ENCODE measurements around the gene C1orf52.

C1orf52 gene

DNA sequence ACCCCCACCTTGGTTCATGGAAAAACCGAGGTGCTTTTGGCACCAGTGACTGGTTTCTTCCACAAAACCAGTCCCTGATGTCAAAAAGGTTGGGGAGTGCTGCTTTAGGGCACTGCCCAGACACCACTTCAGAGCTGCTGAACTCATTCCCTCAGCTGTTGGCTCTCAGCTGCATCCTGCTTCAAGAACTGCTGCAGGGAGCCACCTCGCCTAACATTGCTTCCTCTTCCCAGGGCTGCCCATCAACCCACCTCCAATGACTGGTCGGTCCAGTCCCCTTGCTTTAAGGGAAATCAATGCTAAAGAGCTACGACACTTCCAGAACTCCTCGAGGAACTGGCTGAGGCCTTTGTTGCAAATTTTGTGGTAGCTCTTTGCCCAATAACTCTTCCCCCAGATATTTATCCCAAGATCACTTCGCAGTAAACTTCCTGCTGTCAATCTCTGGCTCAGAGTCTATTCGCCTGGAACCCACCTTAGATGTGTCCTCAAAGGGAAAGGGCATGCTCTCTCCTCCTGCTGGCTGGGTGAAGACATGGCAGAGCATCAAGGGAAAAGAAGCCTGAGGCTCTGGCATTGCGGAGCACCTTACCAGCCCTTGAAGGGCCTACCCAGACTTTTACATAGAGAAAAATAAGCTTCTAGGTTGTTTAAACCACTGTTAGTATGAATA is 29.0 kb downstream of the C1orf52 start:
- WGBS (ENCODE audit: extremely low coverage, insufficient coverage, insufficient read length) = no CpG with 5 or more reads among the region's 8 CpGs
- Histone ChIP-seq H3K4me2 (ENCODE audit: low read length) (no peak overlapping the region), H2BK12ac (ENCODE audit: low read length) (peak overlapping the region; percentile 12), H3K79me2 (ENCODE audit: control insufficient read depth, insufficient read depth, low read length, poor library complexity) (no peaks in the 10 kb centered on the region), H3K18ac (ENCODE audit: low read length) (no peak overlapping the region), H2BK120ac (ENCODE audit: insufficient read depth, low read length, poor library complexity) (no peak overlapping the region), H4K8ac (ENCODE audit: low read depth, low read length) (peak overlapping the region; percentile 14), H3K79me1 (ENCODE audit: low read length) (peaks cover 6% of the 10 kb centered on the region), H3K27me3 (ENCODE audit: insufficient read depth, low read length) (no peaks in the 10 kb centered on the region), H2AK5ac (ENCODE audit: low read length) (no peak overlapping the region), H3K9ac (ENCODE audit: low read length) (no peak overlapping the region), H2AFZ (ENCODE audit: insufficient read depth, low read length, poor library complexity) (no peak overlapping the region), H3K4me1 (ENCODE audit: control insufficient read depth in 1 of 2, insufficient read depth in 2 of 2, low read length in 2 of 2) (peaks cover 0 to 7% of the 10 kb centered on the region in 2 experiments), H3K9me3 (ENCODE audit: insufficient read depth, low read depth, low read length) (no peaks in the 10 kb centered on the region), H3K14ac (ENCODE audit: low read length) (no peak overlapping the region), H3K23ac (ENCODE audit: low read length) (no peak overlapping the region), H3K4me3 (ENCODE audit: low read depth, low read length) (no peak overlapping the region), H4K12ac (ENCODE audit: low read depth, low read length) (no peak overlapping the region), H3K36me3 (ENCODE audit: control insufficient read depth in 1 of 2, insufficient read depth in 2 of 2, low read length in 2 of 2) (no peaks in the 10 kb centered on the region), H2BK5ac (ENCODE audit: low read depth, low read length, poor library complexity) (peak overlapping the region; percentile 4), H3K4ac (ENCODE audit: low read depth, low read length) (no peak overlapping the region), H3K27ac (ENCODE audit: low read depth, low read length) (no peak overlapping the region), H4K91ac (ENCODE audit: low read depth, low read length) (peak overlapping the region; percentile 4)
- peak in 1 of 2 donors; percentile 41 for DNase-seq

DNA sequence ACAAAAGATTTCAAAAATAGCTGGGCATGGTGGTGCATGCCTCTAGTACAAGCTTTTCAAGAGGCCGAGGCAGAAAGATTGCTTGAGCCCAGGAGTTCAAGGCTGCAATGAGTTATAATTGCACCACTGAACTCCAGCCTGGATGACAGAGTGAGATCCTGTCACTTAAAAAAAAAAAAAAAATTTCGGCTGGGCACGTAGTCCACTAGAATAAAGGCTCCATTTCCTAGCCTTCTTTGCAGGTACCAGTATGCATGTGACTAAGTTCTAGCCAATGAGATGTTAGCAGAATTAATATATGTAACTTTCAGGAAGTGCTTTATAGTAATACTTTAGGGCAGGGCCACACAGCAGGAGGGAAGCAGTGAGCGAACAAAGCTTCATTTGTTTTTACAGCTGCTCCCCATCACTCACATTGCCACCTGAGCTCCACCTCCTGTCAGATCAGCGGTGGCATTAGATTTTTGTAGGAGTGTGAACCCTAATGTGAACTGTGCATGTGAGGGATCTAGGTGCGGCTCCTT is 29.8 kb downstream of the C1orf52 start:
- H3K18ac ChIP-seq (ENCODE audit: low read length) = no peak overlapping the region
- H3K4me3 ChIP-seq (ENCODE audit: low read depth, low read length) = no peak overlapping the region
- no CpG with 5 or more reads among the region's 6 CpGs for WGBS (ENCODE audit: extremely low coverage, insufficient coverage, insufficient read length)
- H2BK12ac ChIP-seq (ENCODE audit: low read length) = no peak overlapping the region
- H3K36me3 ChIP-seq (ENCODE audit: control insufficient read depth in 1 of 2, insufficient read depth in 2 of 2, low read length in 2 of 2) = no peaks in the 10 kb centered on the region
- H3K4me2 ChIP-seq (ENCODE audit: low read length) = no peak overlapping the region
- no peak overlapping the region for H2AFZ ChIP-seq (ENCODE audit: insufficient read depth, low read length, poor library complexity)
- peaks cover 7% of the 10 kb centered on the region for H3K79me1 ChIP-seq (ENCODE audit: low read length)
- no peak overlapping the region for H2BK5ac ChIP-seq (ENCODE audit: low read depth, low read length, poor library complexity)
- no peaks in the 10 kb centered on the region for H3K27me3 ChIP-seq (ENCODE audit: insufficient read depth, low read length)
- no peak overlapping the region for H3K27ac ChIP-seq (ENCODE audit: low read depth, low read length)
- no peak overlapping the region for H3K4ac ChIP-seq (ENCODE audit: low read depth, low read length)
- peak overlapping the region; percentile 11 for H2BK120ac ChIP-seq (ENCODE audit: insufficient read depth, low read length, poor library complexity)
- H3K23ac ChIP-seq (ENCODE audit: low read length) = no peak overlapping the region
- H4K8ac ChIP-seq (ENCODE audit: low read depth, low read length) = no peak overlapping the region
- no peak overlapping the region for H2AK5ac ChIP-seq (ENCODE audit: low read length)
- peaks cover 0 to 7% of the 10 kb centered on the region in 2 experiments for H3K4me1 ChIP-seq (ENCODE audit: control insufficient read depth in 1 of 2, insufficient read depth in 2 of 2, low read length in 2 of 2)
- no peak overlapping the region for H3K9ac ChIP-seq (ENCODE audit: low read length)
- DNase-seq = peak in 1 of 2 donors; percentile 79
- H4K91ac ChIP-seq (ENCODE audit: low read depth, low read length) = no peak overlapping the region
- no peaks in the 10 kb centered on the region for H3K9me3 ChIP-seq (ENCODE audit: insufficient read depth, low read depth, low read length)
- H3K14ac ChIP-seq (ENCODE audit: low read length) = no peak overlapping the region
- no peaks in the 10 kb centered on the region for H3K79me2 ChIP-seq (ENCODE audit: control insufficient read depth, insufficient read depth, low read length, poor library complexity)
- H4K12ac ChIP-seq (ENCODE audit: low read depth, low read length) = no peak overlapping the region

DNA sequence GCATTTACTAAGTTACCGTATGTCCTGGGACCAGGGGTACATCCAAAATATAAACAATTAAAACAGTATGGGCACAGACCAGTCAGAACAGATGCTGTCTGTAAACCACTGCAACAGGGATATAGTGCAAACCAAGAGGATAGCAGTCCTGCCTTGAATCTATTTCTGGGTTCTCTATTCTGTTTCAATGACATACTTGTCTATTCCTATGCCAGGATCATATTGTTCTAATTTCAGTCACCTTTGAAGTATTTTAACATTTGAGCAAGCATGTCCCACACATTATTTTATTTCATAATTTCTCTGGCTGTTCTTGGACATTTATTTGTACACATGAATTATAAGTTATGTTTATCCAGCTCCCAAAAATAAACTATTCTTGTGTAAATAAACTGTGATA is 30.5 kb downstream of the C1orf52 start:
- Histone ChIP-seq H3K79me1 (ENCODE audit: low read length) (peaks cover 7% of the 10 kb centered on the region), H3K36me3 (ENCODE audit: control insufficient read depth in 1 of 2, insufficient read depth in 2 of 2, low read length in 2 of 2) (no peaks in the 10 kb centered on the region), H2AK5ac (ENCODE audit: low read length) (no peak overlapping the region), H4K91ac (ENCODE audit: low read depth, low read length) (no peak overlapping the region), H3K14ac (ENCODE audit: low read length) (no peak overlapping the region), H2BK12ac (ENCODE audit: low read length) (no peak overlapping the region), H4K12ac (ENCODE audit: low read depth, low read length) (no peak overlapping the region), H3K23ac (ENCODE audit: low read length) (no peak overlapping the region), H4K8ac (ENCODE audit: low read depth, low read length) (no peak overlapping the region), H3K27me3 (ENCODE audit: insufficient read depth, low read length) (no peaks in the 10 kb centered on the region), H3K27ac (ENCODE audit: low read depth, low read length) (no peak overlapping the region), H3K4me2 (ENCODE audit: low read length) (no peak overlapping the region), H2BK120ac (ENCODE audit: insufficient read depth, low read length, poor library complexity) (no peak overlapping the region), H3K9ac (ENCODE audit: low read length) (no peak overlapping the region), H2BK5ac (ENCODE audit: low read depth, low read length, poor library complexity) (no peak overlapping the region), H3K18ac (ENCODE audit: low read length) (no peak overlapping the region), H3K4me1 (ENCODE audit: control insufficient read depth in 1 of 2, insufficient read depth in 2 of 2, low read length in 2 of 2) (peaks cover 0 to 7% of the 10 kb centered on the region in 2 experiments), H3K9me3 (ENCODE audit: insufficient read depth, low read depth, low read length) (no peaks in the 10 kb centered on the region), H3K4me3 (ENCODE audit: low read depth, low read length) (no peak overlapping the region), H3K4ac (ENCODE audit: low read depth, low read length) (no peak overlapping the region), H2AFZ (ENCODE audit: insufficient read depth, low read length, poor library complexity) (no peak overlapping the region), H3K79me2 (ENCODE audit: control insufficient read depth, insufficient read depth, low read length, poor library complexity) (no peaks in the 10 kb centered on the region)
- no peak for DNase-seq
- no CpG with 5 or more reads among the region's 1 CpG for whole genome bisulfite sequencing (ENCODE audit: extremely low coverage, insufficient coverage, insufficient read length)

DNA sequence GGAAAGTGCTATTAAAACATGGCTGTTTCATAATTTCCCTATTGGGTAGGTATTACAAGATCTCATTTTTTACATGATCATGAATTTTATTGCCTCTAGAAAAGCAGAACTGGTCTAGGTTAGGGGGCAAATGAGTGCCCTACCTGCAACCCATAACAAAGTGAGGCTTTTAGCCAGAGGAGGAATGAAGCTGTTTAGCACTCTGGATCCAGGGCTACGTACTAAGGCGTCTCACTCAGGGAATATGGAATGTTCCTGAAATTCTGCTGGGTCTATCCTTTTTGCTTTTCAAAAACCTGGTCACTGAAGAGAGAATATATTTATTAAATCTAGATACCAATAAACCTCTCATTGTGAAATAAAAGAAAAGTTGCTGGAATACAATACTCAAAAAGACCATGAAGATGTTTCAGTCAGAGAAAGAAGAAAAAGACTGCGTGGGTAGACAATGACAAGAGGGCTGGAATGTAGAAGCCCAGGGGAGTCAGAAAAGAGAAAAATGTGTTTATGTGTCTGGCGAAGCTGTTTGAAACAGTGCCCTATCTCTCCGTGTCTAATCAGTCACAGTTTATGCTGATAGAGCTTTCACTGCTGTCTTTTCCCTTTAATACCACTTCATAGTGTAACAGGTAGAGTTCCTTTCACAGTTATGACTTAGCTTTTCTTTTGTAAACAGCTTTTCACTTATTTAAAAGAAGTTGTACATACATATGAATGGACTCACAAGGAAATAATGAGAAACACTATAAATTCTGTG is 33.7 kb downstream of the C1orf52 start:
- Histone ChIP-seq H3K27me3 (ENCODE audit: insufficient read depth, low read length) (no peaks in the 10 kb centered on the region), H3K9me3 (ENCODE audit: insufficient read depth, low read depth, low read length) (no peaks in the 10 kb centered on the region), H3K79me1 (ENCODE audit: low read length) (peaks cover 13% of the 10 kb centered on the region), H4K91ac (ENCODE audit: low read depth, low read length) (peak overlapping the region; percentile 99), H2BK5ac (ENCODE audit: low read depth, low read length, poor library complexity) (peak overlapping the region; percentile 100), H3K23ac (ENCODE audit: low read length) (no peak overlapping the region), H3K4me1 (ENCODE audit: control insufficient read depth in 1 of 2, insufficient read depth in 2 of 2, low read length in 2 of 2) (peaks cover 0 to 12% of the 10 kb centered on the region in 2 experiments), H3K4me2 (ENCODE audit: low read length) (peak overlapping the region; percentile 48), H3K36me3 (ENCODE audit: control insufficient read depth in 1 of 2, insufficient read depth in 2 of 2, low read length in 2 of 2) (no peaks in the 10 kb centered on the region), H3K9ac (ENCODE audit: low read length) (no peak overlapping the region), H3K27ac (ENCODE audit: low read depth, low read length) (peak overlapping the region; percentile 100), H3K18ac (ENCODE audit: low read length) (peak overlapping the region; percentile 82), H3K4me3 (ENCODE audit: low read depth, low read length) (no peak overlapping the region), H3K79me2 (ENCODE audit: control insufficient read depth, insufficient read depth, low read length, poor library complexity) (no peaks in the 10 kb centered on the region), H4K12ac (ENCODE audit: low read depth, low read length) (peak overlapping the region; percentile 43), H2AK5ac (ENCODE audit: low read length) (peak overlapping the region; percentile 86), H4K8ac (ENCODE audit: low read depth, low read length) (peak overlapping the region; percentile 91), H2AFZ (ENCODE audit: insufficient read depth, low read length, poor library complexity) (no peak overlapping the region), H2BK12ac (ENCODE audit: low read length) (peak overlapping the region; percentile 98), H3K4ac (ENCODE audit: low read depth, low read length) (peak overlapping the region; percentile 95), H3K14ac (ENCODE audit: low read length) (peak overlapping the region; percentile 85), H2BK120ac (ENCODE audit: insufficient read depth, low read length, poor library complexity) (peak overlapping the region; percentile 99)
- no CpG with 5 or more reads among the region's 5 CpGs for WGBS (ENCODE audit: extremely low coverage, insufficient coverage, insufficient read length)
- peak; percentile 28 to 67 for DNase-seq
